HEK293 (cell line): ENCODE results near the gene LRP1B.
A peak's percentile ranks its signal among the peaks of the same experiment; 100 is the strongest.

Experiments
- GLIS2 ChIP-seq: fragments of 450-650 bp; formaldehyde crosslinking; IDR thresholded peaks from 2 replicates; pipeline ENCODE4 v1.5.1; 2016; ENCODE audit warnings: missing biosample characterization, missing genetic modification characterization
- HOXC10 ChIP-seq: sonication (generic); formaldehyde crosslinking; IDR thresholded peaks from 2 replicates; pipeline ENCODE4 v1.8.1; 2023; ENCODE audit warnings: mild to moderate bottlenecking, missing genetic modification reagents
- OSR2 ChIP-seq: fragments of 450-650 bp; formaldehyde crosslinking; IDR thresholded peaks from 2 replicates; pipeline ENCODE4 v1.5.1; 2016; ENCODE audit warnings: missing biosample characterization, missing genetic modification characterization
- YY2 ChIP-seq: fragments of 450-650 bp; formaldehyde crosslinking; IDR thresholded peaks from 2 replicates; pipeline ENCODE4 v1.5.1; 2016; ENCODE audit warnings: missing biosample characterization, missing genetic modification characterization
- ZNF132 ChIP-seq: fragments of 450-650 bp; formaldehyde crosslinking; IDR thresholded peaks from 2 replicates; pipeline ENCODE4 v1.5.1; 2017; ENCODE audit warnings: missing biosample characterization, missing genetic modification characterization, borderline replicate concordance
- ZNF248 ChIP-seq: fragments of 450-650 bp; formaldehyde crosslinking; IDR thresholded peaks from 2 replicates; pipeline ENCODE4 v1.5.1; 2017; ENCODE audit warnings: missing biosample characterization, missing genetic modification characterization
- ZNF37A ChIP-seq: fragments of 450-650 bp; IDR thresholded peaks from 2 replicates; pipeline ENCODE4 v1.5.1; 2018; ENCODE audit warnings: missing biosample characterization, missing genetic modification characterization
- ZNF394 ChIP-seq: fragments of 450-650 bp; formaldehyde crosslinking; IDR thresholded peaks from 2 replicates; pipeline ENCODE4 v1.5.1; 2016; ENCODE audit warnings: missing biosample characterization, missing genetic modification characterization, mild to moderate bottlenecking, moderate library complexity, borderline replicate concordance
- ZNF548 ChIP-seq: fragments of 450-650 bp; formaldehyde crosslinking; IDR thresholded peaks from 2 replicates; pipeline ENCODE4 v1.5.1; 2016; ENCODE audit warnings: missing biosample characterization, missing genetic modification characterization
- ZNF660 ChIP-seq: fragments of 450-650 bp; IDR thresholded peaks from 2 replicates; pipeline ENCODE4 v1.5.1; 2018; ENCODE audit warnings: missing biosample characterization, mild to moderate bottlenecking, missing genetic modification characterization
- ZNF776 ChIP-seq: fragments of 450-650 bp; formaldehyde crosslinking; IDR thresholded peaks from 2 replicates; pipeline ENCODE4 v1.5.0; 2017; ENCODE audit warnings: missing biosample characterization, missing genetic modification characterization, borderline replicate concordance
- ZNF843 ChIP-seq: fragments of 450-650 bp; formaldehyde crosslinking; IDR thresholded peaks from 2 replicates; pipeline ENCODE4 v1.5.1; 2016; ENCODE audit warnings: missing biosample characterization, missing genetic modification characterization
- TF ChIP-seq, protein P1 (sequence below): fragments of 450-650 bp; formaldehyde crosslinking; IDR thresholded peaks from 2 replicates; pipeline ENCODE4 v1.5.1; 2016; ENCODE audit warnings: missing biosample characterization, missing genetic modification characterization, borderline replicate concordance
- TF ChIP-seq, protein P2 (sequence below): fragments of 450-650 bp; formaldehyde crosslinking; IDR thresholded peaks from 2 replicates; pipeline ENCODE4 v1.5.1; 2016; ENCODE audit warnings: missing biosample characterization, missing genetic modification characterization
- TF ChIP-seq, protein P3 (sequence below): fragments of 450-650 bp; formaldehyde crosslinking; IDR thresholded peaks from 2 replicates; pipeline ENCODE4 v1.5.1; 2017; ENCODE audit warnings: missing biosample characterization, missing genetic modification characterization
- TF ChIP-seq, protein P4 (sequence below): fragments of 450-650 bp; IDR thresholded peaks from 2 replicates; pipeline ENCODE4 v1.5.1; 2018; ENCODE audit warnings: missing biosample characterization, missing genetic modification characterization

LRP1B gene

DNA sequence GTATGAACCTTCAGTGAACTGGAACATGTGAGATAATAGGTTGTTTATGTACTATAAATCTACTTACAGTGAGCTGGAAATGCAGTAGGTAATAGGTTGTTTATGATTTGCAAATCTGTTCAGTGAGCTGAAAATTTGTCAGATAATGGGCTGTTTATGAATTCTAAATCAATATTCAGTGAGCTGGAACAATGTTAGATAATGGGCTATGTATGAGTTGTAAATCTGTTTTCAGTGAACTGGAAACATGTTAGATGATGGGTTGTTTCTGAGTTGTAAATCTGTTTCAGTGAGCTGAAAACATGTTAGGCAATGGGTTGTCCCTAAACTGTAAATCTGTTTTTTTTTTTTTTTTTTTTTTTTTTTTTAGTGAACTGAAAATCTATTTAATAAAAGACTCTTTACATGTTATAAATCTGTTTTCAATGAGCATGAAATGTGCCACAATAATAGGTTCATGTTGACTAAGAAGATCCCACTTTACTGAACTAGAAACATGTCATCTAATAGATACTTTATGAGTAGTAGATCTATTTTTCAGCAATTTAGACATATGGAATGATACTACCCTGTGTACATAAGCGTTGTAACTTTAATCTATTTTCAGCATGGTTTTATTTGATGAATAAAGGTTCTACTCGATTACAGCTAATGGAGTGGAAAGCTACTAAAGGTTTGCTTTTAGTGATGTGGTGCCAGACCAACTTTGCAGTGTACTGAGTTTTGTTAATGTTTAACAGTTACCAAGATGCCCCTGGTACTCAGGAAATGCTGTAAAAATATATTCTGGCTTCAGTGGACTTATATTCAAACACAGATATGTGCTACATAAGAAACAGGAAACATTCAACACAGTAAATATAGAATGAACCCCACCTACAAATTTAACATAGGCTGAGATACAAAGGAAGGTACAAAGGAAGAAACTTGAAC, 1471.8 kb downstream of the LRP1B start (continued):
- TF ChIP-seq, protein P1, sequence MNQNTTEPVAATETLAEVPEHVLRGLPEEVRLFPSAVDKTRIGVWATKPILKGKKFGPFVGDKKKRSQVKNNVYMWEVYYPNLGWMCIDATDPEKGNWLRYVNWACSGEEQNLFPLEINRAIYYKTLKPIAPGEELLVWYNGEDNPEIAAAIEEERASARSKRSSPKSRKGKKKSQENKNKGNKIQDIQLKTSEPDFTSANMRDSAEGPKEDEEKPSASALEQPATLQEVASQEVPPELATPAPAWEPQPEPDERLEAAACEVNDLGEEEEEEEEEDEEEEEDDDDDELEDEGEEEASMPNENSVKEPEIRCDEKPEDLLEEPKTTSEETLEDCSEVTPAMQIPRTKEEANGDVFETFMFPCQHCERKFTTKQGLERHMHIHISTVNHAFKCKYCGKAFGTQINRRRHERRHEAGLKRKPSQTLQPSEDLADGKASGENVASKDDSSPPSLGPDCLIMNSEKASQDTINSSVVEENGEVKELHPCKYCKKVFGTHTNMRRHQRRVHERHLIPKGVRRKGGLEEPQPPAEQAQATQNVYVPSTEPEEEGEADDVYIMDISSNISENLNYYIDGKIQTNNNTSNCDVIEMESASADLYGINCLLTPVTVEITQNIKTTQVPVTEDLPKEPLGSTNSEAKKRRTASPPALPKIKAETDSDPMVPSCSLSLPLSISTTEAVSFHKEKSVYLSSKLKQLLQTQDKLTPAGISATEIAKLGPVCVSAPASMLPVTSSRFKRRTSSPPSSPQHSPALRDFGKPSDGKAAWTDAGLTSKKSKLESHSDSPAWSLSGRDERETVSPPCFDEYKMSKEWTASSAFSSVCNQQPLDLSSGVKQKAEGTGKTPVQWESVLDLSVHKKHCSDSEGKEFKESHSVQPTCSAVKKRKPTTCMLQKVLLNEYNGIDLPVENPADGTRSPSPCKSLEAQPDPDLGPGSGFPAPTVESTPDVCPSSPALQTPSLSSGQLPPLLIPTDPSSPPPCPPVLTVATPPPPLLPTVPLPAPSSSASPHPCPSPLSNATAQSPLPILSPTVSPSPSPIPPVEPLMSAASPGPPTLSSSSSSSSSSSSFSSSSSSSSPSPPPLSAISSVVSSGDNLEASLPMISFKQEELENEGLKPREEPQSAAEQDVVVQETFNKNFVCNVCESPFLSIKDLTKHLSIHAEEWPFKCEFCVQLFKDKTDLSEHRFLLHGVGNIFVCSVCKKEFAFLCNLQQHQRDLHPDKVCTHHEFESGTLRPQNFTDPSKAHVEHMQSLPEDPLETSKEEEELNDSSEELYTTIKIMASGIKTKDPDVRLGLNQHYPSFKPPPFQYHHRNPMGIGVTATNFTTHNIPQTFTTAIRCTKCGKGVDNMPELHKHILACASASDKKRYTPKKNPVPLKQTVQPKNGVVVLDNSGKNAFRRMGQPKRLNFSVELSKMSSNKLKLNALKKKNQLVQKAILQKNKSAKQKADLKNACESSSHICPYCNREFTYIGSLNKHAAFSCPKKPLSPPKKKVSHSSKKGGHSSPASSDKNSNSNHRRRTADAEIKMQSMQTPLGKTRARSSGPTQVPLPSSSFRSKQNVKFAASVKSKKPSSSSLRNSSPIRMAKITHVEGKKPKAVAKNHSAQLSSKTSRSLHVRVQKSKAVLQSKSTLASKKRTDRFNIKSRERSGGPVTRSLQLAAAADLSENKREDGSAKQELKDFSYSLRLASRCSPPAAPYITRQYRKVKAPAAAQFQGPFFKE: no peak
- TF ChIP-seq, protein P2, sequence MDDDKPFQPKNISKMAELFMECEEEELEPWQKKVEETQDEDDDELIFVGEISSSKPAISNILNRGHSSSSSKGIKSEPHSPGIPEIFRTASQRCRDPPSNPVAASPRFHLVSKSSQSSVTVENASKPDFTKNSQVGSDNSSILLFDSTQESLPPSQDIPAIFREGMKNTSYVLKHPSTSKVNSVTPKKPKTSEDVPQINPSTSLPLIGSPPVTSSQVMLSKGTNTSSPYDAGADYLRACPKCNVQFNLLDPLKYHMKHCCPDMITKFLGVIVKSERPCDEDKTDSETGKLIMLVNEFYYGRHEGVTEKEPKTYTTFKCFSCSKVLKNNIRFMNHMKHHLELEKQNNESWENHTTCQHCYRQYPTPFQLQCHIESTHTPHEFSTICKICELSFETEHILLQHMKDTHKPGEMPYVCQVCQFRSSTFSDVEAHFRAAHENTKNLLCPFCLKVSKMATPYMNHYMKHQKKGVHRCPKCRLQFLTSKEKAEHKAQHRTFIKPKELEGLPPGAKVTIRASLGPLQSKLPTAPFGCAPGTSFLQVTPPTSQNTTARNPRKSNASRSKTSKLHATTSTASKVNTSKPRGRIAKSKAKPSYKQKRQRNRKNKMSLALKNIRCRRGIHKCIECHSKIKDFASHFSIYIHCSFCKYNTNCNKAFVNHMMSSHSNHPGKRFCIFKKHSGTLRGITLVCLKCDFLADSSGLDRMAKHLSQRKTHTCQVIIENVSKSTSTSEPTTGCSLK (tag by site-specific recombination): no peak
- TF ChIP-seq ZNF37A (tag by site-specific recombination) (no peak), ZNF248 (tag by site-specific recombination) (no peak), ZNF660 (tag by site-specific recombination) (no peak), ZNF776 (tag by site-specific recombination) (no peak), ZNF132 (no peak), GLIS2 (tag by site-specific recombination) (no peak), OSR2 (peak; percentile 68), HOXC10 (CRISPR knock-in tag) (no peak), ZNF843 (tag by site-specific recombination) (peak; percentile 54; the same call in 1 of the 2 replicates), YY2 (tag by site-specific recombination) (no peak), ZNF548 (tag by site-specific recombination) (no peak), ZNF394 (no peak)
- TF ChIP-seq, protein P3, sequence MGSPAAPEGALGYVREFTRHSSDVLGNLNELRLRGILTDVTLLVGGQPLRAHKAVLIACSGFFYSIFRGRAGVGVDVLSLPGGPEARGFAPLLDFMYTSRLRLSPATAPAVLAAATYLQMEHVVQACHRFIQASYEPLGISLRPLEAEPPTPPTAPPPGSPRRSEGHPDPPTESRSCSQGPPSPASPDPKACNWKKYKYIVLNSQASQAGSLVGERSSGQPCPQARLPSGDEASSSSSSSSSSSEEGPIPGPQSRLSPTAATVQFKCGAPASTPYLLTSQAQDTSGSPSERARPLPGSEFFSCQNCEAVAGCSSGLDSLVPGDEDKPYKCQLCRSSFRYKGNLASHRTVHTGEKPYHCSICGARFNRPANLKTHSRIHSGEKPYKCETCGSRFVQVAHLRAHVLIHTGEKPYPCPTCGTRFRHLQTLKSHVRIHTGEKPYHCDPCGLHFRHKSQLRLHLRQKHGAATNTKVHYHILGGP: peak; percentile 58; the same call in 1 of the 2 replicates
- TF ChIP-seq, protein P4, sequence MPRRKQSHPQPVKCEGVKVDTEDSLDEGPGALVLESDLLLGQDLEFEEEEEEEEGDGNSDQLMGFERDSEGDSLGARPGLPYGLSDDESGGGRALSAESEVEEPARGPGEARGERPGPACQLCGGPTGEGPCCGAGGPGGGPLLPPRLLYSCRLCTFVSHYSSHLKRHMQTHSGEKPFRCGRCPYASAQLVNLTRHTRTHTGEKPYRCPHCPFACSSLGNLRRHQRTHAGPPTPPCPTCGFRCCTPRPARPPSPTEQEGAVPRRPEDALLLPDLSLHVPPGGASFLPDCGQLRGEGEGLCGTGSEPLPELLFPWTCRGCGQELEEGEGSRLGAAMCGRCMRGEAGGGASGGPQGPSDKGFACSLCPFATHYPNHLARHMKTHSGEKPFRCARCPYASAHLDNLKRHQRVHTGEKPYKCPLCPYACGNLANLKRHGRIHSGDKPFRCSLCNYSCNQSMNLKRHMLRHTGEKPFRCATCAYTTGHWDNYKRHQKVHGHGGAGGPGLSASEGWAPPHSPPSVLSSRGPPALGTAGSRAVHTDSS: no peak
- TF ChIP-seq, all 188 proteins: peak for 7
